ENCODE results near the gene OR2AJ1.

The OR2AJ1 gene

GRCh38 chr1:247906504-247907047 lies 18.1 kb upstream of the OR2AJ1 start:
- H3K4me3 ChIP-seq (ENCODE audit: low read length in 2 of 2) = no peak overlapping the region
- DNase-seq (ENCODE audit: low spot score) = no peak
- no peaks in the 10 kb centered on the region for H3K79me1 ChIP-seq (ENCODE audit: low read depth, low read length)
- no peak overlapping the region for H3K4ac ChIP-seq (ENCODE audit: low read length)
- no peak overlapping the region for H3K9ac ChIP-seq (ENCODE audit: low read depth, low read length, poor library complexity)
- H3K27ac ChIP-seq (replicated peaks; ENCODE audit: low read length) = no peak overlapping the region
- H3K18ac ChIP-seq (ENCODE audit: low read length) = no peak overlapping the region
- no peak overlapping the region for H2BK15ac ChIP-seq (ENCODE audit: low read length)
- H2AFZ ChIP-seq (ENCODE audit: low read length) = no peak overlapping the region
- no peak overlapping the region for H4K91ac ChIP-seq (ENCODE audit: low read depth, low read length, poor library complexity)
- no peak overlapping the region for H3K14ac ChIP-seq (ENCODE audit: low read length)
- no peak overlapping the region for H2BK120ac ChIP-seq (ENCODE audit: low read depth, low read length)
- WGBS, 2 donors (ENCODE audit: extremely low coverage in 2 of 2, insufficient read length in 2 of 2, insufficient replicate concordance in 1 of 2) = no CpG with 5 or more reads among the region's 7 CpGs
- no peak overlapping the region for H4K8ac ChIP-seq (ENCODE audit: low read depth, low read length)
- no peak overlapping the region for H2BK5ac ChIP-seq (ENCODE audit: low read length)
- no peaks in the 10 kb centered on the region for H3K4me1 ChIP-seq (ENCODE audit: control insufficient read depth in 2 of 2, insufficient read depth in 1 of 2, low read depth in 1 of 2, low read length in 2 of 2)
- H2AK5ac ChIP-seq (ENCODE audit: low read depth, low read length) = no peak overlapping the region
- H3K36me3 ChIP-seq (replicated peaks in 1 of 2; ENCODE audit: control insufficient read depth in 2 of 2, insufficient read depth in 2 of 2, low read length in 2 of 2) = no peaks in the 10 kb centered on the region
- H2BK12ac ChIP-seq (ENCODE audit: low read length) = no peak overlapping the region
- no peaks in the 10 kb centered on the region for H3K27me3 ChIP-seq (ENCODE audit: control insufficient read depth in 3 of 3, insufficient read depth in 3 of 3, low read depth in 1 of 3, low read length in 3 of 3)
- no peak overlapping the region for H3K4me2 ChIP-seq (ENCODE audit: insufficient read depth, low read length, poor library complexity, severe bottlenecking)
- no peaks in the 10 kb centered on the region for H3K9me3 ChIP-seq (replicated peaks in 1 of 2; ENCODE audit: control insufficient read depth in 2 of 2, insufficient read depth in 1 of 2, low read depth in 1 of 2, low read length in 2 of 2)
- H3K23ac ChIP-seq (ENCODE audit: low read depth, low read length, poor library complexity) = no peak overlapping the region

- DNase-seq (ENCODE audit: low spot score) = no peak
- no CpG with 5 or more reads among the region's 5 CpGs for WGBS, 2 donors (ENCODE audit: extremely low coverage in 2 of 2, insufficient read length in 2 of 2, insufficient replicate concordance in 1 of 2)
Observed at GRCh38 chr1:247908766-247909165, 15.9 kb upstream of the OR2AJ1 start.

GRCh38 chr1:247913786-247914185 lies 10.9 kb upstream of the OR2AJ1 start:
- Histone ChIP-seq H2BK12ac (ENCODE audit: low read length) (no peak overlapping the region), H2BK120ac (ENCODE audit: low read depth, low read length) (no peak overlapping the region), H3K18ac (ENCODE audit: low read length) (no peak overlapping the region), H2BK5ac (ENCODE audit: low read length) (no peak overlapping the region), H3K79me1 (ENCODE audit: low read depth, low read length) (no peaks in the 10 kb centered on the region), H3K4me2 (ENCODE audit: insufficient read depth, low read length, poor library complexity, severe bottlenecking) (no peak overlapping the region), H3K14ac (ENCODE audit: low read length) (no peak overlapping the region), H3K23ac (ENCODE audit: low read depth, low read length, poor library complexity) (no peak overlapping the region), H3K36me3 (replicated peaks in 1 of 2; ENCODE audit: control insufficient read depth in 2 of 2, insufficient read depth in 2 of 2, low read length in 2 of 2) (no peaks in the 10 kb centered on the region), H3K27ac (replicated peaks; ENCODE audit: low read length) (no peak overlapping the region), H3K9ac (ENCODE audit: low read depth, low read length, poor library complexity) (no peak overlapping the region), H3K27me3 (ENCODE audit: control insufficient read depth in 3 of 3, insufficient read depth in 3 of 3, low read depth in 1 of 3, low read length in 3 of 3) (no peaks in the 10 kb centered on the region), H2AFZ (ENCODE audit: low read length) (no peak overlapping the region), H3K4me3 (ENCODE audit: low read length in 2 of 2) (no peak overlapping the region), H2BK15ac (ENCODE audit: low read length) (no peak overlapping the region), H3K4ac (ENCODE audit: low read length) (no peak overlapping the region), H2AK5ac (ENCODE audit: low read depth, low read length) (no peak overlapping the region), H3K4me1 (ENCODE audit: control insufficient read depth in 2 of 2, insufficient read depth in 1 of 2, low read depth in 1 of 2, low read length in 2 of 2) (no peaks in the 10 kb centered on the region), H4K91ac (ENCODE audit: low read depth, low read length, poor library complexity) (no peak overlapping the region), H3K9me3 (replicated peaks in 1 of 2; ENCODE audit: control insufficient read depth in 2 of 2, insufficient read depth in 1 of 2, low read depth in 1 of 2, low read length in 2 of 2) (no peaks in the 10 kb centered on the region), H4K8ac (ENCODE audit: low read depth, low read length) (no peak overlapping the region)
- no peak for DNase-seq (ENCODE audit: low spot score)
- WGBS, 2 donors (ENCODE audit: extremely low coverage in 2 of 2, insufficient read length in 2 of 2, insufficient replicate concordance in 1 of 2) = no CpG with 5 or more reads among the region's 2 CpGs

More at GRCh38 chr1:247908766-247909165, 15.9 kb upstream of the OR2AJ1 start:
- Histone ChIP-seq H2BK12ac (ENCODE audit: low read length) (no peak overlapping the region), H3K4ac (ENCODE audit: low read length) (no peak overlapping the region), H3K4me3 (ENCODE audit: low read length in 2 of 2) (no peak overlapping the region), H3K14ac (ENCODE audit: low read length) (no peak overlapping the region), H3K4me1 (ENCODE audit: control insufficient read depth in 2 of 2, insufficient read depth in 1 of 2, low read depth in 1 of 2, low read length in 2 of 2) (no peaks in the 10 kb centered on the region), H2AK5ac (ENCODE audit: low read depth, low read length) (no peak overlapping the region), H2BK120ac (ENCODE audit: low read depth, low read length) (no peak overlapping the region), H3K36me3 (replicated peaks in 1 of 2; ENCODE audit: control insufficient read depth in 2 of 2, insufficient read depth in 2 of 2, low read length in 2 of 2) (no peaks in the 10 kb centered on the region), H4K8ac (ENCODE audit: low read depth, low read length) (no peak overlapping the region), H3K27me3 (ENCODE audit: control insufficient read depth in 3 of 3, insufficient read depth in 3 of 3, low read depth in 1 of 3, low read length in 3 of 3) (no peaks in the 10 kb centered on the region), H3K79me1 (ENCODE audit: low read depth, low read length) (no peaks in the 10 kb centered on the region), H2BK15ac (ENCODE audit: low read length) (no peak overlapping the region), H3K4me2 (ENCODE audit: insufficient read depth, low read length, poor library complexity, severe bottlenecking) (no peak overlapping the region), H3K27ac (replicated peaks; ENCODE audit: low read length) (no peak overlapping the region), H3K9ac (ENCODE audit: low read depth, low read length, poor library complexity) (no peak overlapping the region), H2AFZ (ENCODE audit: low read length) (no peak overlapping the region), H3K23ac (ENCODE audit: low read depth, low read length, poor library complexity) (no peak overlapping the region), H3K18ac (ENCODE audit: low read length) (no peak overlapping the region), H2BK5ac (ENCODE audit: low read length) (no peak overlapping the region), H4K91ac (ENCODE audit: low read depth, low read length, poor library complexity) (no peak overlapping the region), H3K9me3 (replicated peaks in 1 of 2; ENCODE audit: control insufficient read depth in 2 of 2, insufficient read depth in 1 of 2, low read depth in 1 of 2, low read length in 2 of 2) (no peaks in the 10 kb centered on the region)

- H3K9ac ChIP-seq (ENCODE audit: low read depth, low read length, poor library complexity) = no peak overlapping the region
- H3K9me3 ChIP-seq (replicated peaks in 1 of 2; ENCODE audit: control insufficient read depth in 2 of 2, insufficient read depth in 1 of 2, low read depth in 1 of 2, low read length in 2 of 2) = no peaks in the 10 kb centered on the region
- H2BK12ac ChIP-seq (ENCODE audit: low read length) = no peak overlapping the region
- no peak overlapping the region for H3K4ac ChIP-seq (ENCODE audit: low read length)
- no peak overlapping the region for H3K18ac ChIP-seq (ENCODE audit: low read length)
- H2BK120ac ChIP-seq (ENCODE audit: low read depth, low read length) = no peak overlapping the region
- no peaks in the 10 kb centered on the region for H3K4me1 ChIP-seq (ENCODE audit: control insufficient read depth in 2 of 2, insufficient read depth in 1 of 2, low read depth in 1 of 2, low read length in 2 of 2)
- DNase-seq (ENCODE audit: low spot score) = no peak
- H3K4me2 ChIP-seq (ENCODE audit: insufficient read depth, low read length, poor library complexity, severe bottlenecking) = no peak overlapping the region
- WGBS, 2 donors (ENCODE audit: extremely low coverage in 2 of 2, insufficient read length in 2 of 2, insufficient replicate concordance in 1 of 2) = no CpG with 5 or more reads among the region's 4 CpGs
- no peaks in the 10 kb centered on the region for H3K36me3 ChIP-seq (replicated peaks in 1 of 2; ENCODE audit: control insufficient read depth in 2 of 2, insufficient read depth in 2 of 2, low read length in 2 of 2)
- no peaks in the 10 kb centered on the region for H3K27me3 ChIP-seq (ENCODE audit: control insufficient read depth in 3 of 3, insufficient read depth in 3 of 3, low read depth in 1 of 3, low read length in 3 of 3)
- no peak overlapping the region for H3K23ac ChIP-seq (ENCODE audit: low read depth, low read length, poor library complexity)
- no peak overlapping the region for H4K8ac ChIP-seq (ENCODE audit: low read depth, low read length)
- no peak overlapping the region for H2BK15ac ChIP-seq (ENCODE audit: low read length)
- H2AK5ac ChIP-seq (ENCODE audit: low read depth, low read length) = no peak overlapping the region
- no peak overlapping the region for H2AFZ ChIP-seq (ENCODE audit: low read length)
- no peak overlapping the region for H2BK5ac ChIP-seq (ENCODE audit: low read length)
- no peak overlapping the region for H3K27ac ChIP-seq (replicated peaks; ENCODE audit: low read length)
- no peak overlapping the region for H3K14ac ChIP-seq (ENCODE audit: low read length)
- H3K79me1 ChIP-seq (ENCODE audit: low read depth, low read length) = no peaks in the 10 kb centered on the region
- H4K91ac ChIP-seq (ENCODE audit: low read depth, low read length, poor library complexity) = no peak overlapping the region
- no peak overlapping the region for H3K4me3 ChIP-seq (ENCODE audit: low read length in 2 of 2)
Observed at GRCh38 chr1:247914941-247915662, 9.6 kb upstream of the OR2AJ1 start.

Measured in neuronal stem cell (in vitro differentiated cells).